ENCODE measurements around the gene RER1. TPM values are rescaled to one million over a fixed set of nuclear protein-coding genes. Genes with fewer than 3 reads are reported as not detected.

RER1 gene
- total and polyA plus RNA-seq, 10 donors, result 51.1 to 131 (median 79.0) TPM

- Histone ChIP-seq H3K4me3 (no peak overlapping the region), H3K36me3 (peaks cover 0 to 56% (median 43%) of the 10 kb centered on the region in 6 donors), H3K9me3 (no peaks in the 10 kb centered on the region), H3K4me1 (peaks cover 23 to 64% (median 39%) of the 10 kb centered on the region in 6 donors), H3K27me3 (replicated peaks in 1 of 7) (no peaks in the 10 kb centered on the region), H3K27ac (no peak overlapping the region)
- TF ChIP-seq POLR2AphosphoS5 (IDR thresholded peaks at IDR 0.05), result no peak
- no peak for TF ChIP-seq POLR2A (IDR thresholded peaks at IDR 0.05)
- TF ChIP-seq CTCF (IDR thresholded peaks at IDR 0.05 in 8 of 11, conservative IDR thresholded peaks at IDR 0.05 in 3 of 11), result no peak
- DNase-seq, result no peak
- intact Hi-C loops (cut with DNase I; ENCODE audit: low total_unique reads), result loop anchor here (5.0 kb wide), 1 partner anchor 138 kb away; no protein-coding TSS in a partner anchor
- WGBS, 5 donors, result 90 to 98% (median 95%) methylated on average over 9 to 12 of the region's 12 CpGs
Observed at GRCh38 chr1:2409745-2410144, 18.1 kb downstream of the RER1 start.

- peak overlapping the region; percentile 75 to 97 (median 86) for H3K4me3 ChIP-seq
- intact Hi-C loops (cut with DNase I; ENCODE audit: low total_unique reads), result loop anchor here (5.0 kb wide), 1 partner anchor 135 kb away; no protein-coding TSS in a partner anchor
- H3K27ac ChIP-seq, result peak overlapping the region; percentile 82 to 93 (median 89)
- H3K36me3 ChIP-seq, result peaks cover 0 to 35% (median 22%) of the 10 kb centered on the region in 6 donors
- TF ChIP-seq POLR2A (IDR thresholded peaks at IDR 0.05), result peak in 1 of 3 donors; percentile 1
- TF ChIP-seq POLR2AphosphoS5 (IDR thresholded peaks at IDR 0.05), result no peak
- DNase-seq, result no peak
- H3K4me1 ChIP-seq, result peaks cover 28 to 65% (median 50%) of the 10 kb centered on the region in 6 donors
- peaks cover 0 to 19% (median 2%) of the 10 kb centered on the region in 7 donors for H3K27me3 ChIP-seq (replicated peaks in 1 of 7)
- 7 to 22% (median 9%) methylated on average over 9 to 38 of the region's 38 CpGs for WGBS, 5 donors
- no peaks in the 10 kb centered on the region for H3K9me3 ChIP-seq
Observed at GRCh38 chr1:2411801-2412394, 20.3 kb downstream of the RER1 start.

- Histone ChIP-seq H3K36me3 (peaks cover 0 to 30% (median 18%) of the 10 kb centered on the region in 6 donors), H3K9me3 (no peaks in the 10 kb centered on the region), H3K27ac (peak within 1 kb of the TSS; percentile 82 to 93 (median 89)), H3K4me1 (peaks cover 29 to 70% (median 53%) of the 10 kb centered on the region in 6 donors), H3K4me3 (peak within 1 kb of the TSS; percentile 75 to 97 (median 86)), H3K27me3 (replicated peaks in 1 of 7) (peaks cover 0 to 24% (median 2%) of the 10 kb centered on the region in 7 donors)
- TF ChIP-seq POLR2AphosphoS5 (IDR thresholded peaks at IDR 0.05) (peak; percentile 89 to 93 (median 90)), POLR2A (IDR thresholded peaks at IDR 0.05) (peak in 2 of 3 donors; percentile 2 to 86), CTCF (IDR thresholded peaks at IDR 0.05 in 8 of 11, conservative IDR thresholded peaks at IDR 0.05 in 3 of 11) (peak in 2 of 11 experiments; percentile 21 to 43)
- 0 to 1% (median 0%) methylated on average over 5 to 55 of the region's 55 CpGs for WGBS, 5 donors
- intact Hi-C loops (cut with DNase I; ENCODE audit: low total_unique reads), result loop anchor here (5.0 kb wide), 1 partner anchor 135 kb away; no protein-coding TSS in a partner anchor
- DNase-seq, result peak; percentile 100
Observed at GRCh38 chr1:2412395-2412772, 20.7 kb downstream of the RER1 start, which contains the start of gene PEX10. Gene PEX10, minus strand, starts transcription at chr1:2412564. Its CDS starts 62 bp downstream, at chr1:2412502.

- peak; percentile 90 for DNase-seq
- peak overlapping the region; percentile 82 to 93 (median 89) for H3K27ac ChIP-seq
- peaks cover 0 to 29% (median 2%) of the 10 kb centered on the region in 7 donors for H3K27me3 ChIP-seq (replicated peaks in 1 of 7)
- peaks cover 29 to 75% (median 53%) of the 10 kb centered on the region in 6 donors for H3K4me1 ChIP-seq
- intact Hi-C loops (cut with DNase I; ENCODE audit: low total_unique reads), result loop anchor here (5.0 kb wide), 1 partner anchor 134 kb away; no protein-coding TSS in a partner anchor
- peaks cover 0 to 24% (median 13%) of the 10 kb centered on the region in 6 donors for H3K36me3 ChIP-seq
- H3K4me3 ChIP-seq, result peak overlapping the region; percentile 75 to 97 (median 86)
- WGBS, 5 donors, result 0 to 4% (median 1%) methylated on average over 21 to 66 of the region's 66 CpGs
- TF ChIP-seq POLR2A (IDR thresholded peaks at IDR 0.05) (no peak), CTCF (IDR thresholded peaks at IDR 0.05 in 8 of 11, conservative IDR thresholded peaks at IDR 0.05 in 3 of 11) (peak in 1 of 11 experiments; percentile 35), POLR2AphosphoS5 (IDR thresholded peaks at IDR 0.05) (peak; percentile 64 to 76 (median 66))
- H3K9me3 ChIP-seq, result no peaks in the 10 kb centered on the region
Observed at GRCh38 chr1:2412773-2413494, 21.3 kb downstream of the RER1 start.

Measured in spleen (tissue), 11 donors.